ENCODE results near the gene FKBP15.
A peak's percentile ranks its signal among the peaks of the same experiment; 100 is the strongest.
"Not testable (repeated sequence)": the region's sequence is repeated elsewhere in the genome, so short reads cannot be mapped to it uniquely, and the experiment has no call there.

The FKBP15 gene

GRCh38 chr9:113221003-113221799 lies at the start of gene FKBP15, which contains the start of gene SLC31A1:
Gene FKBP15 (minus strand): TSS chr9:113221277. CDS start chr9:113221243, 34 bp downstream.
Gene SLC31A1 (plus strand): TSS chr9:113221544. CDS start chr9:113256149, 34,605 bp downstream.
- DNase-seq (ENCODE audit: low spot score): peak; percentile 98

GRCh38 chr9:113269871-113270270 lies 48.8 kb upstream of the FKBP15 start:
- no peak for DNase-seq (ENCODE audit: low spot score)

GRCh38 chr9:113269355-113269754 lies 48.3 kb upstream of the FKBP15 start:
- no peak for DNase-seq (ENCODE audit: low spot score)

GRCh38 chr9:113267911-113268566 lies 47.0 kb upstream of the FKBP15 start:
- DNase-seq (ENCODE audit: low spot score): no peak

- no peak for DNase-seq (ENCODE audit: low spot score)
These were observed 45.1 kb upstream of the FKBP15 start for GRCh38 chr9:113266174-113266573.

GRCh38 chr9:113261917-113262671 lies 41.0 kb upstream of the FKBP15 start:
- DNase-seq (ENCODE audit: low spot score): no peak

GRCh38 chr9:113258282-113258681 lies 37.2 kb upstream of the FKBP15 start:
- no peak for DNase-seq (ENCODE audit: low spot score)

- DNase-seq (ENCODE audit: low spot score): no peak
These were observed 36.8 kb upstream of the FKBP15 start for GRCh38 chr9:113257863-113258262.

GRCh38 chr9:113255438-113255837 lies 34.4 kb upstream of the FKBP15 start:
- DNase-seq (ENCODE audit: low spot score): no peak

- DNase-seq (ENCODE audit: low spot score): no peak
These were observed 33.9 kb upstream of the FKBP15 start for GRCh38 chr9:113254991-113255390.

- DNase-seq (ENCODE audit: low spot score): no peak
These were observed 29.7 kb upstream of the FKBP15 start for GRCh38 chr9:113250807-113251206.

- DNase-seq (ENCODE audit: low spot score): not testable (repeated sequence)
These were observed 28.6 kb upstream of the FKBP15 start for GRCh38 chr9:113249661-113250060.

GRCh38 chr9:113247640-113248039 lies 26.6 kb upstream of the FKBP15 start:
- DNase-seq (ENCODE audit: low spot score): no peak

GRCh38 chr9:113246928-113247327 lies 25.9 kb upstream of the FKBP15 start:
- no peak for DNase-seq (ENCODE audit: low spot score)

GRCh38 chr9:113245894-113246293 lies 24.8 kb upstream of the FKBP15 start:
- DNase-seq (ENCODE audit: low spot score): no peak

GRCh38 chr9:113244556-113244955 lies 23.5 kb upstream of the FKBP15 start:
- no peak for DNase-seq (ENCODE audit: low spot score)

- DNase-seq (ENCODE audit: low spot score): no peak
These were observed 20.1 kb upstream of the FKBP15 start for GRCh38 chr9:113241161-113241560.

GRCh38 chr9:113238859-113239232 lies 17.8 kb upstream of the FKBP15 start:
- DNase-seq (ENCODE audit: low spot score): no peak

- no peak for DNase-seq (ENCODE audit: low spot score)
These were observed 17.3 kb upstream of the FKBP15 start for GRCh38 chr9:113238202-113238858.

GRCh38 chr9:113237026-113237425 lies 15.9 kb upstream of the FKBP15 start:
- no peak for DNase-seq (ENCODE audit: low spot score)

- not testable (repeated sequence) for DNase-seq (ENCODE audit: low spot score)
These were observed 14.7 kb upstream of the FKBP15 start for GRCh38 chr9:113235701-113236255.

GRCh38 chr9:113231701-113232100 lies 10.6 kb upstream of the FKBP15 start:
- no peak for DNase-seq (ENCODE audit: low spot score)
